Central memory CD4-positive, alpha-beta T cell (primary cell): ENCODE measurements around the gene GLYR1.
A peak's percentile ranks its signal among the peaks of the same experiment; 100 is the strongest.
"Not testable (repeated sequence)": the region's sequence is repeated elsewhere in the genome, so short reads cannot be mapped to it uniquely, and the experiment has no call there.

Experiments used
- DNase-seq: peaks from one replicate; pipeline ENCODE4 v3.0.0; 2022

GLYR1 gene

GRCh38 chr16:4785758-4786433, 61.2 kb downstream of the GLYR1 start:
- DNase-seq, result no peak

- not testable (repeated sequence) for DNase-seq
These were observed 62.6 kb downstream of the GLYR1 start for GRCh38 chr16:4784444-4784987.

GRCh38 chr16:4783951-4784336, 63.1 kb downstream of the GLYR1 start:
- DNase-seq, result no peak

- DNase-seq, result no peak
These were observed 63.7 kb downstream of the GLYR1 start for GRCh38 chr16:4783251-4783950.

GRCh38 chr16:4780235-4780634, 66.9 kb downstream of the GLYR1 start:
- DNase-seq, result no peak

GRCh38 chr16:4778050-4778392, 69.1 kb downstream of the GLYR1 start:
- no peak for DNase-seq

GRCh38 chr16:4777339-4778049, 69.6 kb downstream of the GLYR1 start:
- DNase-seq, result no peak

- DNase-seq, result no peak
These were observed 70.9 kb downstream of the GLYR1 start for GRCh38 chr16:4776141-4776705.

- no peak for DNase-seq
These were observed 72.1 kb downstream of the GLYR1 start for GRCh38 chr16:4775005-4775404.

GRCh38 chr16:4772351-4772750, 74.7 kb downstream of the GLYR1 start:
- no peak for DNase-seq

GRCh38 chr16:4771646-4772045, 75.4 kb downstream of the GLYR1 start:
- DNase-seq, result no peak

GRCh38 chr16:4769306-4769638, 77.8 kb downstream of the GLYR1 start:
- no peak for DNase-seq

- peak; percentile 75 for DNase-seq
These were observed 78.4 kb downstream of the GLYR1 start for GRCh38 chr16:4768549-4769305.

GRCh38 chr16:4767872-4768548, 79.1 kb downstream of the GLYR1 start:
- DNase-seq, result no peak

GRCh38 chr16:4766875-4767628, 80.0 kb downstream of the GLYR1 start, which contains the start of gene ZNF500:
Gene ZNF500 (minus strand): TSS chr16:4767162. CDS start chr16:4765978, 1,184 bp downstream.
- DNase-seq, result peak; percentile 88

GRCh38 chr16:4765511-4766474, 81.3 kb downstream of the GLYR1 start:
- no peak for DNase-seq

GRCh38 chr16:4763791-4764190, 83.3 kb downstream of the GLYR1 start:
- DNase-seq, result no peak

GRCh38 chr16:4762205-4762604, 84.9 kb downstream of the GLYR1 start:
- no peak for DNase-seq

GRCh38 chr16:4760221-4760910, 86.7 kb downstream of the GLYR1 start:
- no peak for DNase-seq
